Measurements from ENCODE around the gene PTCH2. TPM values are rescaled to one million over a fixed set of nuclear protein-coding genes. Genes with fewer than 3 reads are reported as not detected.
A peak's percentile ranks its signal among the peaks of the same experiment; 100 is the strongest.
"Not testable (repeated sequence)": the region's sequence is repeated elsewhere in the genome, so short reads cannot be mapped to it uniquely, and the experiment has no call there.

The PTCH2 gene
- total RNA-seq, 1 donor from 2014 or later: 0.59 TPM

- Mint-ChIP-seq H3K27me3 (ENCODE audit: low read depth) (no peaks in the 10 kb centered on the region), H3K36me3 (ENCODE audit: low read depth) (no peaks in the 10 kb centered on the region), H3K27ac (peak overlapping the region; percentile 7), H3K4me3 (ENCODE audit: low read depth) (no peak overlapping the region), H3K4me1 (ENCODE audit: low read depth) (peaks cover 12% of the 10 kb centered on the region), H3K9me3 (no peaks in the 10 kb centered on the region)
- intact Hi-C loops (cut with micrococcal nuclease): no loop called here
- DNase-seq (ENCODE audit: low spot score): no peak
Measured at GRCh38 chr1:44834328-44834727, 8.7 kb downstream of the PTCH2 start.

DNA sequence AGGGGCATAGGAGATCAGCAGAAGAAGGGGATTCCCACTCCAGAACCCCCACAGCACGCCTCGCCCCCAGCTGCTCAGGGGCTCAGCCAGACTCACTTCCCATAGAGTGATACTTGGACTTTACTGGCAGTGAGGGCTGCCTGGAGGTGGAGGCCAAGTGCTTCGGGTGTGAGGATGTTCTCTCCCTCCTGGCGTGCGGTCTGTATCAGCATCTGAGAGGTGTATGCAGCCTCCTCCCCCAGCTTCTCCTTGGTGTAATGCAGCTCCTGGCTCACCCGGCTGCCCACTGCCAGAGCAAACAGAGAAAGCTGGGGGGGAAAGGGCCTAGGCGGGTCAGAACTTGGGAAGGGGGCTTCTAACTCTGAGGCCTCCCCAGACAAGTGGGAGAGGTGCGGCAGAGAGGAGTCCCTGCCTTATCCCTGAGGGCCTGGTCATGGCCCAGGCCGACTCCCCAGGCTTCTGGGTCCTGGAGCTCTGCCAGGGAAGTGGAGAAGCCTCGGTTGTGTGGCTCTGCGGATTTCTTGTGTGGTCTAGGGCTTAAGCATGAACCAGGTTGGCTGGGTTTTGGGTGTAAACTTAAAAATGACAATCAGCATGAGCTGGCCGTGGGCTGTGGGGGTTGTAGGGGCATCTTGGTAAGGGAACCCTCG is 10.9 kb downstream of the PTCH2 start:
- no peaks in the 10 kb centered on the region for H3K27me3 Mint-ChIP-seq (ENCODE audit: low read depth)
- intact Hi-C loops (cut with micrococcal nuclease): no loop called here
- no peaks in the 10 kb centered on the region for H3K36me3 Mint-ChIP-seq (ENCODE audit: low read depth)
- H3K9me3 Mint-ChIP-seq: no peaks in the 10 kb centered on the region
- no peak overlapping the region for H3K27ac Mint-ChIP-seq
- no peak for DNase-seq (ENCODE audit: low spot score)
- H3K4me1 Mint-ChIP-seq (ENCODE audit: low read depth): peaks cover 12% of the 10 kb centered on the region
- no peak overlapping the region for H3K4me3 Mint-ChIP-seq (ENCODE audit: low read depth)

DNA sequence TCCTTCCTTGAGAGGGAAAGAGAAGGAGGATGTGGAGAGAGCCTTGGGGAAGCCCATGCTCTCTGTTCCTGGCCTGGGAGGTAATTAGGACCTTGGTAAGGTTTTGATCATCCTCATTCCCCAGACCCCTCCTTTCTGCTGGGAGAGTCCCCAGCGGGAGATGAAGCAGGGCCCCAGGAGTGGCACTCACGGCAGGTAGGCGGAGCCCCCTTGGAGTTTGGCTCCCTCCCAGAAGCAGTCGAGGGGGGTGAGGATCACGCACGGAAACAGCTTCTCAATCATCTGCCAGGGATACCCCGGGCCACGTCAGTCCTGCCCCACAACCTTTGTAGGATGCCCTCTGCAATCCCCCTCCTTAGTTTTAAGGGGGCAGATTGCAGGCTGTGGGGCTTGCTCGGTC is 11.5 kb downstream of the PTCH2 start:
- no peaks in the 10 kb centered on the region for H3K9me3 Mint-ChIP-seq
- intact Hi-C loops (cut with micrococcal nuclease): no loop called here
- DNase-seq (ENCODE audit: low spot score): no peak
- H3K27me3 Mint-ChIP-seq (ENCODE audit: low read depth): no peaks in the 10 kb centered on the region
- no peaks in the 10 kb centered on the region for H3K36me3 Mint-ChIP-seq (ENCODE audit: low read depth)
- peaks cover 12% of the 10 kb centered on the region for H3K4me1 Mint-ChIP-seq (ENCODE audit: low read depth)
- no peak overlapping the region for H3K27ac Mint-ChIP-seq
- H3K4me3 Mint-ChIP-seq (ENCODE audit: low read depth): no peak overlapping the region

- DNase-seq (ENCODE audit: low spot score): no peak
- no peaks in the 10 kb centered on the region for H3K36me3 Mint-ChIP-seq (ENCODE audit: low read depth)
- H3K9me3 Mint-ChIP-seq: no peaks in the 10 kb centered on the region
- H3K4me3 Mint-ChIP-seq (ENCODE audit: low read depth): no peak overlapping the region
- H3K27ac Mint-ChIP-seq: no peak overlapping the region
- peaks cover 11% of the 10 kb centered on the region for H3K4me1 Mint-ChIP-seq (ENCODE audit: low read depth)
- intact Hi-C loops (cut with micrococcal nuclease): no loop called here
- H3K27me3 Mint-ChIP-seq (ENCODE audit: low read depth): no peaks in the 10 kb centered on the region
Measured at GRCh38 chr1:44830900-44831304, 12.2 kb downstream of the PTCH2 start.

DNA sequence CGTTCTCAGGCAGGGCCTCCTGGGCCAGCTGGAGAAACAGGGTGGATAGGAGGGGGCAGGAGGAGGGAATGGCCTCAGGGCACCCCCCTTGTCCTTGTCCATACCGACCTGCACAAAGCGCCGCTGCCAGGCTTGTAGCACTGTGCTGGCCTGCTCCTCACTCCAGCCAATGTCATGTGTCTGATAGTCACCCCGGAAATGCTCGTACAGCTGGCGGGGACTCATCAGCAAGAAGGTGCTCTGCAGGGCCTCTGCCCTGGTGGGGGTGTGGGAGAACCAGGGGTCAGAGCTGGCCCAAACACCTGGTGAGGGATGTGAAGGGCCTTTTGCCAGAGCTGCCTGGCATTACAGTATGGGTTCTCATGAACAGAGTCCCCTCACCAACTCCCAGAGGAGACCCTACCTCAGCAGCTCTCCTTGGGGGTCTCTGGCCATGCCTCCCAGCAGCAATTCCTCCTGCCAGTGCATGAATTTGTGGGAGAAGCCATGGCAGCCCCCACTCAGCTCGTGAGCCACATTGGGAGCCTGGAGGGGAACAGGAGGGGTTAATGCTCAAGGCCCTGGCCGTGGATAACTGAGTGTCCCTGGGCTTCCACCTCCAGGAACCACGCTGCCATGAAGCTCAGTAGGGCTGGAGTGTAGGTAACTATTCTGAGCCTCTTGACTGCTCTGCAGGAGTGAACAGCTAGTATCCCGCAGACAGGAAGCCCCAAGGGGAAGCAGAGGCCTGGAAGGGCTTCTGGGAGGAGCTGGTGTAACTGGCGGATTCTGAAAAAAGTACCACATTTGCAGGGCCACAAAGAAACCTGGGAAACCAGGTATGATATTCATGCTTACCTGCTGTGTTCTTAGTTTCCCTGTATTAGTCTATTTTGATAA is 13.3 kb downstream of the PTCH2 start:
- DNase-seq (ENCODE audit: low spot score): no peak
- Mint-ChIP-seq H3K4me1 (ENCODE audit: low read depth) (peaks cover 5% of the 10 kb centered on the region), H3K36me3 (ENCODE audit: low read depth) (no peaks in the 10 kb centered on the region), H3K27me3 (ENCODE audit: low read depth) (no peaks in the 10 kb centered on the region), H3K27ac (no peak overlapping the region), H3K9me3 (no peaks in the 10 kb centered on the region), H3K4me3 (ENCODE audit: low read depth) (no peak overlapping the region)
- intact Hi-C loops (cut with micrococcal nuclease): no loop called here

- H3K4me1 Mint-ChIP-seq (ENCODE audit: low read depth): no peaks in the 10 kb centered on the region
- intact Hi-C loops (cut with micrococcal nuclease): no loop called here
- H3K27ac Mint-ChIP-seq: no peak overlapping the region
- DNase-seq (ENCODE audit: low spot score): no peak
- no peaks in the 10 kb centered on the region for H3K27me3 Mint-ChIP-seq (ENCODE audit: low read depth)
- H3K4me3 Mint-ChIP-seq (ENCODE audit: low read depth): no peak overlapping the region
- no peaks in the 10 kb centered on the region for H3K9me3 Mint-ChIP-seq
- H3K36me3 Mint-ChIP-seq (ENCODE audit: low read depth): no peaks in the 10 kb centered on the region
Measured at GRCh38 chr1:44828841-44829440, 14.1 kb downstream of the PTCH2 start.

- Mint-ChIP-seq H3K4me1 (ENCODE audit: low read depth) (no peaks in the 10 kb centered on the region), H3K36me3 (ENCODE audit: low read depth) (no peaks in the 10 kb centered on the region), H3K9me3 (no peaks in the 10 kb centered on the region), H3K27ac (no peak overlapping the region), H3K27me3 (ENCODE audit: low read depth) (no peaks in the 10 kb centered on the region), H3K4me3 (ENCODE audit: low read depth) (no peak overlapping the region)
- no peak for DNase-seq (ENCODE audit: low spot score)
- intact Hi-C loops (cut with micrococcal nuclease): no loop called here
Measured at GRCh38 chr1:44828003-44828651, 14.9 kb downstream of the PTCH2 start.

DNA sequence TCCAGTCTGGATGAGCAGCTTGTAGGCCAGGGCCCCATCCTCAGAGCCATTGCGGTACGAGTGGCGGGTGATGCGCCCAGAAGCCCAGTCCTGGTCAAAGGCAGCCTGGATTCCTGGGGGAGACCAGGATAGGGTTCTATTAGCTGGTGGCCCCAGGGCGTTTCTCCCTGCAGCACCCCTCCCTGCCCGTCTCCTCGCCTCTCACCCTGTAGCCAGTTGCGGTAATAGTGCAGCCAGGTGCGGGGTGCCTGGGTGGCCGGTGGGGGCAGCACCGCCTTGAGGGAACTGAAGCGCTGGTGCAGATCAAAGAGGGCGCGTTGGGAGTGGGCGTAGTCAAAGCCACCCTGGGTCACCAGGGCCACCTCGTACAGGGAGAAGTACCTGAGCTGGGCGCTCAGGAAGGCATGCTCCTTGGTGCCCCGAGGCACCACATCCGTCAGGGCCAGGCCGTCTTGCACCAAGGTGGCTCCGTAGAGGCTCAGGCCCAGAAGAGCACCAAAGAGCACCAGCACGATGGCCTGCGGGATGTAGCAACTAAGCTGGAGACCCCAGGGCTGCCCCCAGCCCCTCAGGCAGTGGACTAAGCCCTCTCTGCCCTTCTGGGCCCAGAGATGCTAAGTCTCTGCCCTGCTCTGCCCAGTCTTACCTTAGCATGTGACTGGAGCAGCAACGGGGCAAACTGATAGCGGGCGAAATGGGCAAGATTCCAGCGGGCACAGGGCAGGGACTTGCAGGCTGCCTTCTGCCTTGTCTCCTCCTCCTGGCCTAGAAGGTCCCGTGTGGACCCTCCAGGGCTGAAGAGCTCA is 15.7 kb downstream of the PTCH2 start:
- Mint-ChIP-seq H3K4me3 (ENCODE audit: low read depth) (no peak overlapping the region), H3K27ac (no peak overlapping the region), H3K9me3 (no peaks in the 10 kb centered on the region), H3K36me3 (ENCODE audit: low read depth) (no peaks in the 10 kb centered on the region), H3K4me1 (ENCODE audit: low read depth) (no peaks in the 10 kb centered on the region), H3K27me3 (ENCODE audit: low read depth) (no peaks in the 10 kb centered on the region)
- intact Hi-C loops (cut with micrococcal nuclease): no loop called here
- DNase-seq (ENCODE audit: low spot score): no peak

GRCh38 chr1:44826375-44827196 is 16.5 kb downstream of the PTCH2 start:
- no peak for DNase-seq (ENCODE audit: low spot score)
- Mint-ChIP-seq H3K4me1 (ENCODE audit: low read depth) (no peaks in the 10 kb centered on the region), H3K4me3 (ENCODE audit: low read depth) (no peak overlapping the region), H3K27ac (no peak overlapping the region), H3K9me3 (no peaks in the 10 kb centered on the region), H3K27me3 (ENCODE audit: low read depth) (no peaks in the 10 kb centered on the region), H3K36me3 (ENCODE audit: low read depth) (no peaks in the 10 kb centered on the region)
- intact Hi-C loops (cut with micrococcal nuclease): no loop called here

DNA sequence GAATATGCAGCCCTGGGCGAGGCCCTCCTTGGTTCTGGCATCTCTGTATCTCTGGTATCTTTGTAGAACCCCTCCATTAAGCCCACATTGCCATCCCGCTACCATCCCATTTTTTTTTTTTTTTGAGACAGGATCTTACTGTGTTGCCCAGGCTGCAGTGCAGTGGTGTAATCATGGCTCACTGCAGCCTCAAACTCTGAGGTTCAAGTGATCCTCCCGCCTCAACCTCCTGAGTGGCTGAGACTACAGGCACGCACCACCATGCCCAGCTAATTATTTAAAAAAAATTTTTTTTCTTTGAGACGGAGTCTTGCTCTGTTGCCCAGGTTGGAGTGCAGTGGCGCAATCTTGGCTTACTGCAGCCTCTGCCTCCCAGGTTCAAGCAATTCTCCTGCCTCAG is 18.7 kb downstream of the PTCH2 start:
- H3K27me3 Mint-ChIP-seq (ENCODE audit: low read depth); H3K4me3 Mint-ChIP-seq (ENCODE audit: low read depth); H3K27ac Mint-ChIP-seq; H3K9me3 Mint-ChIP-seq; H3K36me3 Mint-ChIP-seq (ENCODE audit: low read depth); DNase-seq (ENCODE audit: low spot score): not testable (repeated sequence)
- H3K4me1 Mint-ChIP-seq (ENCODE audit: low read depth): peaks cover 14% of the 10 kb centered on the region
- intact Hi-C loops (cut with micrococcal nuclease): loop anchor here (5.0 kb wide), 2 partner anchors 37 to 188 kb away; partner anchors contain the start of genes BEST4, HECTD3 and UROD

DNA sequence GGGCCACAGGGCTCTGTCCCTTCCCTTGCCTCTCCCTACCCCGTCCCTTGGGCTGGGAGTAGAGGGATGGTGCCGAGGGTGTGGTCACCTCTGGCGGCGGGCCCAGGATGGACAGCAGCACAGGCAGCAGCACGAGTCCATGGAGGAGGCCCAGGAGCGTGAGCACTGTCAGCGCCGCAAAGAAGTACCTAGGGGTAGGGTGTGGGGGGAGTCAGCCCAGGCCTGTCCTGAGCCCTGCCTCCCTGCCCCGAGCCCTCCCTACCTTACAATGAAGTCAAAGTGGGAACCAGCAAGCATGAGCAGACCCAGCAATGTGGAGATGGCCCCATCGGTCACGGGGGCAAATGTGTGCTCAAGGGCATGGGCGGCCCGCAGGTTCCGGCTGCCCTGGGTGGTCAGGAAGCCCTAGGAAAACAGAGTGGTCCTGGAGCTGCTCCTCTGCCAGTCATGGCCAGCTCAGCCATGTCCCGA is 20.0 kb downstream of the PTCH2 start:
- intact Hi-C loops (cut with micrococcal nuclease): loop anchor here (5.0 kb wide), 2 partner anchors 36 to 189 kb away; partner anchors contain the start of genes BEST4, HECTD3 and UROD
- Mint-ChIP-seq H3K4me1 (ENCODE audit: low read depth) (peaks cover 22% of the 10 kb centered on the region), H3K27ac (no peak overlapping the region), H3K9me3 (no peaks in the 10 kb centered on the region), H3K4me3 (ENCODE audit: low read depth) (no peak overlapping the region), H3K27me3 (ENCODE audit: low read depth) (no peaks in the 10 kb centered on the region), H3K36me3 (ENCODE audit: low read depth) (peaks cover 3% of the 10 kb centered on the region)
- DNase-seq (ENCODE audit: low spot score): no peak

Measured in activated T-helper 2 cell treated with anti-CD3 and anti-CD28 coated beads, Interferon-gamma antibody, Interleukin-2, Interleukin-4, amounts not matched to agents 10 μg/mL and 5 μg/mL and 100 μg/mL, durations not matched to agents 14 hours and 24 hours and 36 hours (primary cell).